Heart left ventricle (tissue), 13 donors: ENCODE measurements around the gene PDE10A.

ENCODE experiments used
- POLR2A ChIP-seq, 2 donors: fragments of 450-650 bp; IDR thresholded peaks; one replicate each; pipeline ENCODE4 v1.6.1; 2017; ENCODE audit warnings: antibody characterized with exemption in 2 of 2, mild to moderate bottlenecking in 2 of 2, moderate library complexity in 2 of 2
- TF ChIP-seq, protein P1 (sequence below), 12 donors: fragments of 200-600 bp; sonication (generic) in 4 of 12; IDR thresholded peaks; one replicate each; pipeline versions ENCODE4 v1.5.0 to v1.8.0; 2018 to 2022; ENCODE audit warnings: antibody characterized with exemption in 12 of 12, mild to moderate bottlenecking in 5 of 12
- donor health status: ischemic (EF 13 %, LVEDD 7.1; RV severe dilation, severe dysfunction).
- donor health status: DM: no; HTN: yes; CAD: no.
- donor health status: DM: no; HTN: no; CAD: no.
- donor health status: ischemic (EF 25% LVEDD 6.9; RV normal size, moderate dysfunction).
- donor health status: ischemic (EF 25% LVEDD 5.7; RV mildly dilated, moderate dysfunction).
- donor health status: ischemic (EF 35%, LVEDD 5.7; RV mildly dilated, moderate dysfunction).
- donor health status: nonischemic (EF 11% LVEDD 7.7; RV severe dilation, severe dysfunction).
- donor health status: DM: yes; HTN: yes; CAD: no.
- donor health status: PGD.
- donor health status: ischemic (EF 29% LVEDD 5.4; RV normal size, mild dysfunction).
- donor health status: nonischemic (EF 23%, LVEDD 6.1; RV moderate dilation, normal function).

DNA sequence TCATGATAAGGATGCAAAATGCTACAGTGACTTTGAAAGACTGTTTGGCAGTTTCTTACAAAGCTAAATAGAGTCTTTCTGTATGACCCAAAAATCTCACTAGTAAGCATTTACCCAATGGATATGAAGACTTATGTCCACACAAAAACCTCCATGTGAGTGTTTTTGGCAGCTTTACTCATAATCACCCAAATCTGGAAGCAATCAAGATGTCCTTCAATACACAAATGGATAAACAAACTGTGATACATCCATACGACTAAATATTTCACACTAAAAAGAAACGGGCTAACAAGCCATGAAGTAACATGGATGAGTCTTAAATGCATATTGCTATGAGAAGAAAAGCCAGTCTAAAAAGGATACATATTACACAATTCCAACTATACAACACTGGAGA lies 117.2 kb downstream of the PDE10A start:
- TF ChIP-seq, protein P1, sequence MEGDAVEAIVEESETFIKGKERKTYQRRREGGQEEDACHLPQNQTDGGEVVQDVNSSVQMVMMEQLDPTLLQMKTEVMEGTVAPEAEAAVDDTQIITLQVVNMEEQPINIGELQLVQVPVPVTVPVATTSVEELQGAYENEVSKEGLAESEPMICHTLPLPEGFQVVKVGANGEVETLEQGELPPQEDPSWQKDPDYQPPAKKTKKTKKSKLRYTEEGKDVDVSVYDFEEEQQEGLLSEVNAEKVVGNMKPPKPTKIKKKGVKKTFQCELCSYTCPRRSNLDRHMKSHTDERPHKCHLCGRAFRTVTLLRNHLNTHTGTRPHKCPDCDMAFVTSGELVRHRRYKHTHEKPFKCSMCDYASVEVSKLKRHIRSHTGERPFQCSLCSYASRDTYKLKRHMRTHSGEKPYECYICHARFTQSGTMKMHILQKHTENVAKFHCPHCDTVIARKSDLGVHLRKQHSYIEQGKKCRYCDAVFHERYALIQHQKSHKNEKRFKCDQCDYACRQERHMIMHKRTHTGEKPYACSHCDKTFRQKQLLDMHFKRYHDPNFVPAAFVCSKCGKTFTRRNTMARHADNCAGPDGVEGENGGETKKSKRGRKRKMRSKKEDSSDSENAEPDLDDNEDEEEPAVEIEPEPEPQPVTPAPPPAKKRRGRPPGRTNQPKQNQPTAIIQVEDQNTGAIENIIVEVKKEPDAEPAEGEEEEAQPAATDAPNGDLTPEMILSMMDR (IDR thresholded peaks at IDR 0.05): no peak
- no peak for TF ChIP-seq POLR2A (IDR thresholded peaks at IDR 0.05)
